AG10803 (cell line): ENCODE measurements around the gene RYR2.
"Not testable (repeated sequence)": the region's sequence is repeated elsewhere in the genome, so short reads cannot be mapped to it uniquely, and the experiment has no call there.

Source experiments
- DNase-seq: peaks from one replicate; pipeline ENCODE4 v3.0.0; 2010; ENCODE audit warnings: low read depth
- H3K4me3 ChIP-seq: 2 replicates; pipeline ENCODE4 v1.5.1; 2011; ENCODE audit warnings: mild to moderate bottlenecking, low read length, control low read depth
- TF ChIP-seq, protein P1 (sequence below): conservative IDR thresholded peaks from 2 replicates; pipeline ENCODE4 v1.5.1; 2011; ENCODE audit warnings: mild to moderate bottlenecking, low read length, control low read depth, inconsistent platforms

Gene RYR2

DNA sequence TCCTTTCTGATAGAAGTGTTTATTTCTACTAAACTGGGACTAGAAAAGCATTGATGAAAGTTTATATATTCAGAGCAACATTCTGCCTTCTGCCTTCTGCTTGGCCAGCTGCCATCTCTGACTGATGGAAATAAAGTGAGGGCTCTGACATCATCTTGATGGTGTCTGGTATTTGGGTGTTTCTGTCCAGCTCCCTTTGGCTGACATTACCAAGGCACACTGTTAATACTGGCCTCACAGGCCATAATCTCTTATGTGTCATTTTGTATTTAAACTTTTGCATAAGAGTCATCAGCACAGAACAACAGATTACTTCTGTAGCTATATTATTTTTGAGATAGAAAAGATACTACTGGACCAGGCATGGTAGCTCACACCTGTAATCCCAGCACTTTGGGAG, 216.9 kb downstream of the RYR2 start:
- no peak overlapping the region for H3K4me3 ChIP-seq
- TF ChIP-seq, protein P1, sequence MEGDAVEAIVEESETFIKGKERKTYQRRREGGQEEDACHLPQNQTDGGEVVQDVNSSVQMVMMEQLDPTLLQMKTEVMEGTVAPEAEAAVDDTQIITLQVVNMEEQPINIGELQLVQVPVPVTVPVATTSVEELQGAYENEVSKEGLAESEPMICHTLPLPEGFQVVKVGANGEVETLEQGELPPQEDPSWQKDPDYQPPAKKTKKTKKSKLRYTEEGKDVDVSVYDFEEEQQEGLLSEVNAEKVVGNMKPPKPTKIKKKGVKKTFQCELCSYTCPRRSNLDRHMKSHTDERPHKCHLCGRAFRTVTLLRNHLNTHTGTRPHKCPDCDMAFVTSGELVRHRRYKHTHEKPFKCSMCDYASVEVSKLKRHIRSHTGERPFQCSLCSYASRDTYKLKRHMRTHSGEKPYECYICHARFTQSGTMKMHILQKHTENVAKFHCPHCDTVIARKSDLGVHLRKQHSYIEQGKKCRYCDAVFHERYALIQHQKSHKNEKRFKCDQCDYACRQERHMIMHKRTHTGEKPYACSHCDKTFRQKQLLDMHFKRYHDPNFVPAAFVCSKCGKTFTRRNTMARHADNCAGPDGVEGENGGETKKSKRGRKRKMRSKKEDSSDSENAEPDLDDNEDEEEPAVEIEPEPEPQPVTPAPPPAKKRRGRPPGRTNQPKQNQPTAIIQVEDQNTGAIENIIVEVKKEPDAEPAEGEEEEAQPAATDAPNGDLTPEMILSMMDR: no peak
- no peak for DNase-seq

DNA sequence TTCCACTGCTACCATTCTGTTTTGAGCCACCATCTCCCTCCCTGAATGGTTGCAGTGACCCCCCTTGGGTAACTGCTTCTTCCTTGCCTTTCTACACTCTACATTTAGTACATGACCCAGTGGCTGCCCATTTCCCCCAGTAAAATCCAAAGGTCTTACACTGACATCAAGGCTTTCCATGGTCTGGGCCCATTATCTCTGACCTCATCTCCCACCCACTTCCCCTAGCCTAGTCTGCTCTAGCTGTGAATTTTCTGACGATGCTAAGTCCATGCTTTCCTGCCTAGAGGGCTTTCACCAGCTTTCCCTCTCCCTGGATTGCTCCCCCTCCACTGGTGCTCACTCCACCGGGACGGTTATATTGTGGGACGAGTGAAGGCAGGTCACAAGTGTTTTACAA, 219.2 kb downstream of the RYR2 start:
- no peak for DNase-seq
- H3K4me3 ChIP-seq: no peak overlapping the region
- TF ChIP-seq, protein P1: no peak

DNA sequence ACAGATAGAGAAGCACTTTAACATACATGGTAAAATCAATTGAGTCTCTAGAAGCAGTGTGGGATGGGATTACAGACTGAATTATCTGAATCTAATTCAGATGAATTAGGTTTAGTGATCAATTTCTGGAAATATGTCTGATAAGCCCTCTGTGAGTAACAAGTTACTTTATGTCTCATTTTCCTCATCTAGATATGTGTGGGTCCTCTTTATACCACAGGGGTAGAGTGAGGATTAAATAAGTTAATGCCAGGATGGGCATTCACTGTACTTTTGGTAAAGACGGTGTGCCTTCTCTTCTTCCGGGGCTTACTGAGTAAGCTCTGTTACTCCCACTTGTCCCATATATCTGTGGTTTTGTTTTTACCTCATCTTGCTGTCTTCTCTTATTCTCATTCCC, 225.8 kb downstream of the RYR2 start:
- no peak for DNase-seq
- TF ChIP-seq, protein P1: no peak
- no peak overlapping the region for H3K4me3 ChIP-seq

DNA sequence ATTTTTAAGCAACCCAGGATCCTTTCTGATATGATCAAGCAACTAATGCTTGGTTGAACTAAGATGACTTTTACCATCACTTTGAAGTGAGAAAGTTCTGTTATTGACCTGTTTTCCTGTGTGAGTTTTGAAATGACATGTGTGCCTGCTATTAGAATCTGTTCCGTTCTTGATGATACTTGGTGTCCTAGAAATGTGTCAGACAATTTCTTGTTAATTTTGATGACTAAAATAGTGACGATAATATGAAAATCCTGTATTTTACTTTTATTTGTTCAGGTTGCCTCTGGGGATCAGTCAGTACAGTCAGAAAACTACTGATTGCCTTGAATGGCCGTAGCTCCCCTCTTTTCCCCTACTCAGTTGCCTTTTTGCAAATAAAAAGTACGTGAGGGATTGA, 228.0 kb downstream of the RYR2 start:
- TF ChIP-seq, protein P1: no peak
- DNase-seq: no peak
- no peak overlapping the region for H3K4me3 ChIP-seq

DNA sequence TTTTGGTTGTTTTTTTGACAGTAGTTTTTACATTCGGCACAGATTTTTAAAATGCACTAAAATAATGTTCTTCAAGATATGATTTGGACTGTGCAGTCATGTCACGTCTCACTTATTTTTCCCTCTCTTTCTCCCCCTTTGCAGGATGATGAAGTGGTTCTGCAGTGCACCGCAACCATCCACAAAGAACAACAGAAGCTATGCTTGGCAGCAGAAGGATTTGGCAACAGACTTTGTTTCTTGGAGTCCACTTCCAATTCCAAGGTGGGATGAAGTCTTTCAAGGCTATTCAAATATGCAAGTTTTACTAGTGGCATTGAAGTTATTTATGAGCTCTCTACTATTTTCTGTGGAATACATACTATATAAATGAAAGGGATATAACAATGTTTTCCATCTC, 228.4 kb downstream of the RYR2 start:
- no peak overlapping the region for H3K4me3 ChIP-seq
- DNase-seq: no peak
- TF ChIP-seq, protein P1: no peak

DNA sequence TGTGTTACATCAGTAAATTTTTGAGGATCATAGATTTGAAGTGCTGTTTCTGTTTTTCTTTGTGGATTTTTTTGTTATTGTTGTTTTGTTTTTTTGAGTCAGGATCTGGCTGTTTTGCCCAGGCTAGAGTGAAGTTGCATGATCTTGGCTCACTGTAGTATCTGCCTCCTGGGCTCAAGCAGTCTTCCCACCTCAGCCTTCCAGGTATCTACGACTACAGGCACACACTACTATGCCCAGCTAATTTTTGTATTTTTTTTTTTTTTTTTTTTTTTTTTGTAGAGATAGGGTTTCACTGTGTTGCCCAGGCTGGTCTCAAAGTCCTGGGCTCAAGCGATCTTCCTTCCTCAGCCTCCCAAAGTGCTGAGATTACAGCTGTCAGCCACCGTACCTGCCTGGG, 236.0 kb downstream of the RYR2 start:
- H3K4me3 ChIP-seq, DNase-seq: not testable (repeated sequence)

DNA sequence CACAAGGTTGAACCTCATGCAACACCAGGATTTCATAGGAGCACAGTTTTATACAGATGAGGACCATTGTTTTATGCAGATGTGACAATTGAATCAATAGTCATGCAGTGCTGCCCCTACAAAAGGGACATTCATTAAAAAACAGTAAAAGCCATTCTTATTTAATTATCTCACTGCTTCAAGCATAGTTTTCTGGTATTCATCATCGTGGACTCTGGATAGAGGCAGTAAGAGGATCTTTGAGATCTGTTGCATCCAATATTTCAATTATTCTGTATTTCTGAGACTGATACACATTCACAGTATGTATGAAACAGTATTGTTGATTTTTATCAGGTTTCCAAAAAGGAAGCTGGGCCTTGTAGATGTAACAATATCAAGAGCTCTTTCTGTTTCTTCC, 237.6 kb downstream of the RYR2 start:
- DNase-seq: no peak
- H3K4me3 ChIP-seq: no peak overlapping the region
- TF ChIP-seq, protein P1: no peak

DNA sequence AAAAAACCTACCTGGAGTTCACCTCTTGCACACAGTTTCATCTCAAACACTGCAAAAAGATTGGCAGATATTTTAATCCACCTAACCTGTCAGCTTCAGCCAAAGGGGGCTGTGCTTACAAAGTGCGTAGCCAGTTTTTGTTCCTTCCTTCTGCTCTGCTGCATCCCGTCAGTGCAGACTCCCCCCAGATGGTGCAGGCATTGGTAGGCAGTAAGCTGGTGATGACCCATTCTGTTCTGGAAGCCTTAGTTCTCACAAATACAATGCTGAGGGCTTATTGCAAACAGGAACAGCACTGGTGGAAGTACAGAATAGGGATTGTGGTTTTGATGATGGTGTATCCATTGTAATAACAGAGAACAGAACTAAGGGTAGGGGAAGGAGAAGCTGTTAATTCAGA, 239.5 kb downstream of the RYR2 start:
- TF ChIP-seq, protein P1: no peak
- DNase-seq: no peak
- H3K4me3 ChIP-seq: no peak overlapping the region
